Activated effector memory CD4-positive, alpha-beta T cell treated with anti-CD3 and anti-CD28 coated beads, Interleukin-2, amount 50 U/mL, for 16 hours (primary cell): Measurements from ENCODE around the gene GRIN2A.

ENCODE experiments used
- DNase-seq: peaks from one replicate; pipeline ENCODE4 v3.0.0-alpha.2; 2020

GRIN2A gene

DNA sequence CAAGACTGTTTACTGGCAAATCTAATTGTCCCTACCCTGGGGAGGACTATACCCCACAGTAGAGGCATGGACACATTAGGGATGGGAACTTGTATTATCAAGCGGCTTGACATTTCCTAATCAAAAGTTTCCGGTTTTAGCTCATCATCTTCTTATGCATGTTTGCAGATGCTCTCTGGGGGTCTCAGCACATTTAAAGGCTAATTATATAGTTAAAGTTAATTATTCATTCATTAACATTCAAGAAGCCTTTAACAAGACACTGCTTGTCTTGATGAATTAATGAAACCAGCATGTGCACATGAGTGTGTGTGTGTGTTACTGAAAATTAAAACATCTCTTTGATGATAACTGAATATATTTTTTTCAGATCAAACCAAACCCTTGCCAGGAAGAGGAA, 377.1 kb downstream of the GRIN2A start:
- DNase-seq, result no peak

DNA sequence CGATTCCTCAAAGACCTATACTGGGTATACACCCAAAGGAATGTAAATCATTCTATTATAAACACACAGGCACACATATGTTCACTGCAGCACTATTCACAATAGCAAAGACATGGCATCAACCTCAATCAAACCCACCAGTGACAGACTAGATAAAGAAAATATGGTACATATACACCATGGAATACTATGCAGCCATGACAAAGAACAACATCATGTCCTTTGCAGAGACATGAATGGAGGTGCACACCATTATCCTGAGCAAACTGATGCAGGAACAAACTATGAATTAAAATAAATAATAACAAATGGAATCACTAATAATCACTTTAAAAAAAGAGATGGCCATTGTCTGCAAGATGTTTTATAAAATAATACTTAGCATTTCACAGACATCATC, 380.1 kb downstream of the GRIN2A start:
- DNase-seq, result no peak

DNA sequence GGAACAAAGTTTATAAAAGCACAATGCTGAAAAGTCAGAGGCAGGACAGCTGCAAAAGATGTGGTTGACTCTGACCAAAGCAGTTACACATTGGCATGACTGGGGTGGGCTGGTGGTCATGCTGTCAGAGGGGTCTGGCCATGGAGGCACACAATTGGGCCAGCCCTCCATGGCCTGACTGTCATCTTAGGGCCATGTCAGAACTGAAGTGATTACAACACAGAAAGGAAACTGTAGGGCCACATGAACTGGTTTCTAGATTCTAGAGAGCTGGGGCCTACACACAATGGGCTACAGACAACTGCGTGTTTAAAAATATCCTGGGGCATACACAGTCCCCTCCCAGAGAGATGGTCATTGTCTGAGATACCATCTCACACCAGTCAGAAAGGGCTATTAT, 380.6 kb downstream of the GRIN2A start:
- no peak for DNase-seq

DNA sequence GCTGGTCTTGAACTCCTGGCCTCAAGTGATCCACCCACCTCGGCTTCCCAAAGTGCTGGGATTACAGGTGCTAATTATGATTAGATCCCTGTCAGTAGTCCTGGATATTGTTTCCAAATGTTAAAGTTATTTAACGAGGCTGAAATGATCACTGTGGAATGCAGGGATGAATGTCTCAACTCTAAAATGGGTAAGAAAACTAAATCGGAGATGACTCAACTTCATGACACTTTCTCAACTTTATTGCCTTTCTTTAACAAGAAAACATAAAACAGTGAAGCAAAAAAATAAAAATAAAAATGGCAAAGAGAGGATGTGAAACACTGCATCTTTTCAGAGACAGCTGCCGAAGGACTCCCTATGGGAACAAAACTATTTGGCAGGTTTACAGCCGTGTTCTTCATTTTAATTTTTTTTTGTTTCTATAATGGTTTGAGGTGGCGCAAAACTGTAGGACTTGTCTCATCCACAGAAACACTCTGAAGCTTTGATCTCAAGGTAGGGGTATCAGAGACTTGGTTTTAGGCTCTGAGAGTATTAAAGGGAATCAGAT, 382.0 kb downstream of the GRIN2A start:
- DNase-seq, result no peak

DNA sequence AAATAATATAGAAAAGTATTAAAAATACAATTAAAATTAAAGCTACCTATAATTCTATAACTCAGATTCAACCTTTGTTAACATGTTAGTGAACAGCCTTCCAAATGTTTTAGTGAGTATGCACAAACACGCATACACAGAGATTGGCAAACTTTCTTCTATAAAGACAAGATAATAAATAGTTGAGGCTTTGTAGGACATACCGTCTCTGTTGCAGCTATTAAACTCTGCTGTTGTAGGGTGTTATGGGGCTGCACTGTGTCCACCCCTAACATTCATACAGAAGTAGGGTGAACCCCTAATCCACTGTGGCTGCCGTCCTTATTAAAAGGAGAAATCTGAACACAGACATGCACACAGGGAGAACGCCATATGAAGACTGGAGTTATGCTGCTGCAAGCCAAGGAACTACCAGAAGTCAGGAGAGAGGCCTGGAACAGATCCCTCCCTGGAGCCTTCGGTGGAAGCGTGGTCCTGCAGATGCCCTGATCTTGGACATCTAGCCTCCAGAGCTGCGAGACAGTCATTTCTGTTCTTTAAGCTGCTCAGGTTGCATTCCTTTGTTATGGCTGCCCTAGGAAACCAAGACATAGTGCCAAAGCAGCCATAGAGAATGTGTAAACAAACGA, 383.2 kb downstream of the GRIN2A start:
- DNase-seq, result no peak

DNA sequence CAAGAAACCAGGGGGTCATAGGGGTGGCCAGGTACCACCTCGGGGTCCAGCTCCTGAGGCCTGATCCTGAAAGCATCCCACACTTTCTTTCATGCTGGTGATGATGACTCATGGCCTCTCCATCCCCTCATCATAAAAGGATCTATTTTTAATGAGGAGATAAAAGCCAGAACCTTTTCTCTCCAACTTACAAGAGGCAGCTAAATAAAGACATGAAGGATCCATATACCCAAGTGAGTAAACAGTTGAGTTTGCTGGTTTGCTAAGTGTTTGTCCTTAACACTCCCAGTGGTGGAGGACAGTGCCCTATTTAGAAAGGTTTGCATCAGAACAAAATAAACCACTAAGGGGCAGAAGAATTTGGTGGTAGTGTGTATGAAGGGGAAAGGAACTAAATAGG, 383.8 kb downstream of the GRIN2A start:
- DNase-seq, result no peak

DNA sequence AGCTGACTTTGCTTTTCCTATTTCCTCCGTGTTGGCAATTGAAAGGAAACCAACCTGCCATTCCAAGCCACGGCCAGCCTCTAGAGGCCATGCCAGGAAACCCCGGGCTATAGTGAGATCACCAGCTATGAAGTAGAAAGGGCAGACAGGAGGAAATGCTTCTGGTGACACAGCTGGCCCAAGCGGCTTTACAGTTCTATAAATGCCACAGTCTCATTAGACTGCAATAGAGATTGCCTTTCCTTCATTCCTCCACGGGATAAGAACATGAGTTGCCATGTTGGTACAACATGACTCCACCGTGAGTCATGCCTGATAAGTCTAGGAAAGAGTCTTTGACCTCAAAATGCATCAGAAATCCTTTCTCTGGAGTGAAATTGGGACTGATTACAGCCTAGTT, 384.9 kb downstream of the GRIN2A start:
- no peak for DNase-seq

DNA sequence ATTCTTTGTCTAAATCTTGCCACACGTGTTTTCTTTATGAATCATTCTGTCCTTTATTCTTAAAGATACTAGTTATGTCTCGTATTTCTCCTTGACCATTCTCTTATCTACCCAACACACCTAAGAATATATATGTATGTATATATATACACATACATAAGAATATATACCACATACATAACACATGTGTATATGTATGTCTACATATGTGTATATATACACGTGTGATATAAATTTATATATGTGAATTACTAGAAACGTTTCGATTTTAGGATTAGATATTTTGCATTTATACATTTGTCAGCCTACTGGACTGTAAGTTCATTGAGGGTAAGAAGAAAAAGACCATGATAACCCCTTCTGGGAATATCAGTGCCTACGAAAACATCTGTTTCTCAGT, 388.6 kb downstream of the GRIN2A start:
- DNase-seq, result no peak

DNA sequence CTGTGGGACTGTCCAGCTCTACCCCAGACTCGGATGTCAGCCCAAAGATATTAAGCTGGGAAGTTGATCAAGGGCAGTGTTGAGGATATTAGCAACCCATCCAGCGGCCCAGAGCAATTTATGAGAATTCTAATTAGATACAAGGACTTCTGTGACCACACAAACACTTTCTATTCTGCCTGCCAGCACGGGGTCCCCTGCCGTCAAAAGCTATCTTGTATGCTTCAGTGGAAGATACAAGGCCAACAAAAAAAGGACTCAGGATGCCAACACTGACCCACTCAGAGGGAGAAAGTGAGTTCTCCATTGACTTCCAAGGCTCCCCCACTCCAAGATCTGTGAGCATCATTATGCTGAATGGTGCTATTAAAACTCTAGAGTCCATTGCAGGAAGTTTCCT, 390.7 kb downstream of the GRIN2A start:
- no peak for DNase-seq

DNA sequence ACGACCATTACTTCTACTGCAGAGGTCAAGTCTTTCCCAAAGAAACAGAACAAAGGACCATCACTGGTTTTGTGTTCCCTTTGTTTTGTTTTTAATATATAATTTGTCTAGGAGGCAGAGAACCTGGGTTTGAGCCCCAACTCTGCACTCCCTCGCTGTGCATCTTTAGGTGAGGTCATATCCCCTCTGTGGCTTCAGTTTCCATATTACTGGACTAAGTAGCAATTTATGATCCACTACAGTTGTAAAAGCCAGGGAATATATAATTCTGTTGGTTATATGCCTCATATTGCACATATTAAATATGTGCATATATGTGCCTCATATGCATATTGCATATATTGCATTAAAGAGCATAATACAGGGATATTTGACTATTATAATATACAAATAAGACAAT, 392.0 kb downstream of the GRIN2A start:
- no peak for DNase-seq

DNA sequence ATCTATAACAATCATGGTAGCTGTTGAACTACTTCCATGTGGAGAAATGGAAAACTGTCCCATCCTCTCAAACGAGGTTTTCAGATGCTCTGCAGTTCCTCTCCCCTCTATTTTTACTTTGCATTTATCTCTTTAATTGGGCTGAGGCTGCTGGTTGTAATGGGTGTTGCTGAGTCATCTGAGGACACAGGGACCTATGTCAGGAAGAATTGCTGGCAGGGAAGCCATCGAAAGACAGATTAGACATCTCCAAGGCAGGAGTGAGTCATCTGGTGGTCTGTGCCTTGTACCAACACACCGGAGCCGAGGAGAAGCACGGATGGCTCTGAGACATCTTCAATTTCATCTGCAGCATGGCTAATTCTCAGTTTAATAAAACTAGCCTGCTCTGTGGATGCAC, 394.5 kb downstream of the GRIN2A start:
- no peak for DNase-seq

DNA sequence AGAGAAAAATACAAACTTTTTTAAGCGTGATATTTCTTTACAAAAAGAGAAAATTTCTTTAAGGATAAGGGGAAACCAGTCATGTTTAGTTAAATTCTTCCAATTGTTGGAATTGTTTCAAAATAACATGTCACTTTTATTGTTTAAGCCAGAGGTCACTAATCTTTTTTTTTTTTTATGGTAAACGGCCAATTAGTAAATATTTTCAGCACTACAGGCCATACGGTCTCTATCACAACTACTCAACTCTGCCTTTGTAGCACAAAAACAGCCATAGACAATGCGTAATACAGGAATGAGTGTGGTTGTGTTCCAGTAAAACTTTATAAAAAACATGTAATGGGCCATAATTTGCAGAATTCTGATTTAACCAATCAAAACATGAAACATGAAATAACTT, 401.4 kb downstream of the GRIN2A start:
- DNase-seq, result no peak

DNA sequence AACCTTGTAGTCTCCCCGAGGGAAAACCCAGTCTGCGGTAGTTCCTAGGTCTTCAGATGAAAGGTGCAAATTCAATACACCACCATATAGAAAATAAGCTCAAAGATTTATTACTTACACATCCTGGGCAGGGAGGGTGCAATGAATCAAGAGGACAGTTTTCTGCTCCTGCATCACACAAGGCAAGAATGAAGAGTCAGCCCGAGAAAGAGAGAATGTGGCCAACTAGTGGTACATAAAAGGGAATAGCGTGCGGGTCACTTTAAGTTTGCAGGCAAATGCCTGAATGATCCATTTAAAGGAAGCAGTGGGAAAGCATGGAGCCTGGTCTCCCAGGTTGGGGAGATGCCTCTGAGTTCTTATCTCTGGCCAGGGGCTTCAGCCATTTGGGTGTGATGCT, 403.4 kb downstream of the GRIN2A start:
- DNase-seq, result no peak

DNA sequence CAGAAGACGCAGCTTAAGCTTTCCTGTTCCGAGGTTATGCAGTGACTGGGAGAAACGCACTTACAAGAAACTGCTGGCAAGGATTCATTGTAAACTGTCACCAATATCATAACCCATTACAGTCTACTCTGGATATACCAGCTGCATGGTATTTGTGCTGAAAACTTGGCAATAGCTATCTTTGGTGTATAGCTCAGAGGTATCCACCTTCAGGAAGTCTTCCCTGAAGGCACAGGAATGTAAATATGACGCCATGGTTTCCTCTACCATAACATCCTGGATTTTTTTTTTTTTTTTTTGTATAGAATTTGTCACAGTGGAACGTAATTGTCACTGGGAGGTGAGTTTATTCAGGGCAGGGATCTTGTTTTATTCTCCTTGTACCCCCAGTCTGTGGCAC, 406.2 kb downstream of the GRIN2A start:
- no peak for DNase-seq

DNA sequence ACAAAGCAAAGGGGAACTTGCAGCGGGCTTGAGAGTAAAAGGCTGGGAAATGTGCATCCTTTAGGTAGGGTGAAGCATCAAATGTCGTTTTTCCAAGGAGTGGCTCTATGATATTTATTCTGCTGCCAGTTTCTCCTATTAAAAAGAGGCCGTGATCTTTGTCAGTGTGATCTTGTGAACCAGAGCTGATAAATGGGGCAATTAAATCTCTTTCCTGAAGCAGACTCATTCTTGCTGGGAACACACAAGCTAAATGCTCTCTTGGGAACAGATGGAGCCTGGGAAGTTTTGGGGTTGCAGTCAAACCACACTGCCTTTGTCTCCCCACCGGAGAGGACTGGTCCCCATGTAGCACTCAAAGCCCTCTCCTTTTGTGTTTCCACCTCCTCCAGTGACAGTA, 408.9 kb downstream of the GRIN2A start:
- DNase-seq, result no peak

DNA sequence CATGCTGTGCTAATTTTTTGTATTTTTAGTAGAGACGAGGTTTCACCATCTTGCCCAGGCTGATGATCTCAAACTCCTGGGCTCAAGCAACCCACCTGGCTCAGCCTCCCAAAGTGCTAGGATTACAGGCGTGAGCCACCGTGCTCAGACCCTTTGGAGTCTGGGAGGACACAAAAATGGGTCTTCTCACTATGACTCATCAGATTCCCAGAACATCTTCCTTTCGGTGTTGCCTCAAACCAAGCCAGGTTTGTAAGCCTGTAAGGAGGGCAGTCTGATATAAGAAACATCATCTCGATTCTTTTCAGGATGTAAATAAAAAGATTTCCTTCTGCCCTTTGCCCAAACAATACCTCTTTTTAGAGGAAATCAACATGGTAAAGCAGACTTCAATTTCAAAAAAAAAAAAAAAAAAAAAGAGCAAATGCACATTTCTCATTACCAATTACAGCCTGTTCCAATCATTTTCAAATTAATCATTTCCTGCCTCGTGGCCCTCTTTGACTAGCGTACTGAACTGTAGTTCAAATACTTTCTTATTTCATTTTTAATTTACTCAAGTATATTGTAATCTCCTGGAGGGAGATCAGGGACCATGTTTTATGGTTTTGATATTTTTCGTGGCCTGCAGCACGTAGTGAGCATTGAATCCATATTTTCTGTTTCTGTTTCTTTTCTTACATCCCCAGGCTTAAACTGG, 409.6 kb downstream of the GRIN2A start:
- no peak for DNase-seq

DNA sequence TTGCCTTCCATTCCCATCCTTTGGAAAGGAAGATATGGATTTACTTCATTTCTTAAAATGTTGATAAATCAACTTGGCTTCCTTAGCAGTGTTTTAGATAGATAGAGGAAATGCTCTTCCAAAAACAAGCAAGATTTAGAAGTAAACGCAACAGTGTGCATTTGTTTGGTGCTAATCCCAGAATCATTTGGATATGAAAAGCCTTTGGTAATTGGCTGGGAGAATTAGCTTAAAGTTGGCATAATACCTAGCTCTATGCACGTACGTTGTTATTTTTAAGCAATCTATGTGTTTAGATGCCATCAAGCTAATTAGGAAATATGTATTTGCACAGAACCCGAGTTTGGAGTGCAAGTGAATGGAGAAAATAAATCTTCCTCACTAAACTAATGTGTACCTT, 415.3 kb downstream of the GRIN2A start:
- DNase-seq, result no peak

DNA sequence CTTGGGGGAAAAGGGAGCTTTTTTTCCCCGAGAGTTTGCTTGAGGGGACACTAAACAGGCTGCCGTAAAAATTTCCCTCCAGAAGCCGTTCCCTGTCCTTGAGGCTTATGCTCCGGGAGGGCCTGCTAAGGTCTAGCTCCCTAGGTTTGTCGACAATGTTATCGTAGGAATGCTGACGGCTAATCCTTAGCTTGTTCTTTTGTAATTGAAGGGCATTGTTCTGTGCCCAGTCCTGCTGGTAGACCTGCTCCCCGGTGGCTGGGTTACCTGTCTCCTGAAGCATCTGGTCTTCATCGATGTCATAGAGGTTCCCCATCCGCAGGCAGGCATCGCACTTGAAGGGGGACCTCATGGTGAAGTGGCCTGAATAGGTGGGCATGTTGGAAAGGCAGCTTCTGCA, 418.7 kb downstream of the GRIN2A start:
- DNase-seq, result no peak

DNA sequence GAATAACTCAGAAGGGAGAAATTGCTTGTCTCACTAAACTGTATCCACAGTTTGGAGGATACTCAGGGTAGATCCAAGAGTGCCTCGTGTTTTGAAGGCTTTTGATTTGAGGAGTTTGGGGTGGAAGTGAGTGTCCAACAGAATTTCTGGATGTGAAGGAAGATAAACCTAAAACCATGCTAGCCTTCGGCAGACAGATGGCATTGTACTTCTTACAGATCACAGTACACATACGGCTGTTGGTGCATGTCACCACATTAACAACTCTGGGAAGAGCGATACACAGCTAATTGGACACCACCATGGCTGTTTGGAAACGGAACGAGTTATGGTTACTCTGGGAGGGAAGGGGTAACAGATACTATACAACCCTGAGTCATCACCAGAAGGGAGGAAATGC, 420.4 kb downstream of the GRIN2A start:
- no peak for DNase-seq

DNA sequence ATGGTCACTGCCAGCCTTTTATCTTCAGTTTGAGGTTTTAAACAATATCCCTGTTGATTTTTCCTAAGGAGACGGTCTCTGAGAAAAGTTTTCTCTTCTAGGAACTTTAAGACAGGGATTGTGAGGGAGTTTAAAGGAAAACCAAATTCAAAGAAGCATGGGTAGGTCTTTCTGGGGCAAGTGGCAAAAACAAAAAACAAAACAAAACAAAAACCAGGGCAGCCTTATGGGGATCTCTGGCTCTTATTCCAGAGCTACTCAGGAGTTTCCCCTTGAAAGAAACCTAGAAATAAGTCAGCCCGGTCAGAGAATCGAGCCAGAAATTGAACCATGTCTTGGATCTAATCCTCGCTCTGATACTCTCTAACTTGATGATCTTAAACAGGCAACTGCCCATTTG, 424.5 kb downstream of the GRIN2A start:
- DNase-seq, result no peak

DNA sequence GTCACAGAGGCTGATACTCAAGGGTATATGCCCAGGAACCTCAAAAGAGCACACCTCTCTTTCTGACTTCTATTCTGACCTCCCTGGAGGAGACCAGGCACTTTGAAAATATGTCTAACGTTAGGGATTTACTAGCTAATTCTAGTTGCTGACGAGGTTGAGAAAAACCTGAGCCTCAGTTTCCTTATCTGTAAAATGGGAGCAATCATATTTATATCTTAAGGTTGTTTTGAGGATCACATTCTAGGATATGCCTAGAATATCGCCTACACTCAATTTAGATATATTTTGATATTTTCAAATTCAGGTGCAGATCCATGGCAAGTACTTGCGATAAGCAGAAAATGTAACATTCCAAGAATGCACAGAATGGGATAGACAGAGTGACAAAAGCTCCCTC, 425.8 kb downstream of the GRIN2A start:
- no peak for DNase-seq

DNA sequence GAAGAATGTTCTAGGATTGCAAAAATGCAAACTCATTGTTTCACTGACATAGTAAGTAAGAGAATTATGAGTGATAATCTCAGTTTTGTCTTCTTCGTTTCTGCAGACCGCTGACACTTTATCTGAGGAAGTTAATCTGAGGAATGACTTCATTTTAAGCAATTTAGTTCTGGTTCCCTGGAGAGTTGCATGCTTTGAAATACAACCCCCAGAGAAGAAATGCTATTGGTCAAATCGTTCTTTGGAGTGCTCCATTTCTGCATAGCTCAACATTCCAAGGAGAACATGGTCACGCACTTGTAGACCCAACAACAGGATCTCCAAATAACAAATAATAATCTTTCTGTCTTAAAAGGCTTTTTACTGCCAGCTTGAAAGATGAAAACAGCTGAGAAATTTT, 427.1 kb downstream of the GRIN2A start:
- DNase-seq, result no peak

DNA sequence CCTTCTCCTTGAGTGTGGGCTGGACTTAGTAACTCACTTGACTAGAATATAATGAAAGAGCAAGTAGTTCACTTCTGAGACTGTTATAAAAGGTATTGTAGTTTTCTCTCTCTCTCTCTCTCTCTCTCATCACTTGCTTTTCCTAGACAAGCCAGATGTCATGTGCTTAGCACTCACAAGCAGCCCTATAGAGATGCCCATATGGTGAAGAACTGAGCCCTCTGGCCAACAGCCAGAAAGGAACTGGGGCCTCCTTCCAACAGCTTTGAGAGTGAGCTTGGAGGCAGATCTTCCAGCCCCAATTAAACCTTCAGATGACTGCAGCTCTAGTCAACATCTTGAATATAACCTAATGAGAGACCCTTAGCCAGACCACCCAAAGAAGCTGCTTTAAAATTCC, 440.5 kb downstream of the GRIN2A start:
- DNase-seq, result no peak

DNA sequence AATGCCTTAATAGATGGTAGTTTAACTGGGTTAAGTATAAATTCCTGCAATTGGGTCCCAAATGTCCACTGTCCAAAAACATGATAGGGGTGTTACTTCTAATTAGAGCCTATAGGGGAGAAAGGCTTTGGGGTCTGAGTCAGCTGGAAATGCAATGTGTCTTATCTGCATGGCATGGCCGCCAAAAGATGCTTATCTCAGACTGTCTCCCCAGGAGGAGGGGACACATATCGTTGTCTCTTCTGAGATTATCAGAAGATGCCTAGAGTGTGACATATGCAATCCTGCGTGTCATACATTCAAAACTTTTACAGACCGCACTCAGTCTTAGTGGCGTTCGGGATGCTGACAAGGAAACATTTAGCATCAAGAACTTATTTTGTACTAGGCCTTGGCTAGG, 442.9 kb downstream of the GRIN2A start:
- no peak for DNase-seq

DNA sequence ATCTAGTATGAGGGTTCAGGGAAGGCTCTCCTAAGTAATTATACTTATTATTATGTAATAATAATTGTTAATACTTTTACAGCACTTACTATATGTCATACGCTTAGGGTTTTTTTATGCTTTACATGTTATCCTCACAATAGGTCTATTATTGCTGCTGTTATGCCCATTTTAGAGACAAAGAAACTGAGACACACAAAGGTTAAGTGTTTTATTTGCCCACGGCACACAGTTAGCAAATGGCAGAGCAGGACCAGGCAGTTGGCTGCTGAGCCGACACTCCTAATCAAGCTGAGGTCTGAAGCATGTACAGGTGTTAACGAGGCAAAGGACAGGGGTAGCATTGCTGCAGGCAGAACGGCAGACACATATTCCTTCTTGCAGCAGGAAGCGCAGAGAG, 443.5 kb downstream of the GRIN2A start:
- DNase-seq, result no peak
